ENCODE measurements around the gene KRT7.

KRT7 gene

GRCh38 chr12:52211716-52212585, 21.1 kb upstream of the KRT7 start:
- no peak for DNase-seq (ENCODE audit: low read depth)

GRCh38 chr12:52212701-52213563, 20.1 kb upstream of the KRT7 start:
- no peak for DNase-seq (ENCODE audit: low read depth)

DNA sequence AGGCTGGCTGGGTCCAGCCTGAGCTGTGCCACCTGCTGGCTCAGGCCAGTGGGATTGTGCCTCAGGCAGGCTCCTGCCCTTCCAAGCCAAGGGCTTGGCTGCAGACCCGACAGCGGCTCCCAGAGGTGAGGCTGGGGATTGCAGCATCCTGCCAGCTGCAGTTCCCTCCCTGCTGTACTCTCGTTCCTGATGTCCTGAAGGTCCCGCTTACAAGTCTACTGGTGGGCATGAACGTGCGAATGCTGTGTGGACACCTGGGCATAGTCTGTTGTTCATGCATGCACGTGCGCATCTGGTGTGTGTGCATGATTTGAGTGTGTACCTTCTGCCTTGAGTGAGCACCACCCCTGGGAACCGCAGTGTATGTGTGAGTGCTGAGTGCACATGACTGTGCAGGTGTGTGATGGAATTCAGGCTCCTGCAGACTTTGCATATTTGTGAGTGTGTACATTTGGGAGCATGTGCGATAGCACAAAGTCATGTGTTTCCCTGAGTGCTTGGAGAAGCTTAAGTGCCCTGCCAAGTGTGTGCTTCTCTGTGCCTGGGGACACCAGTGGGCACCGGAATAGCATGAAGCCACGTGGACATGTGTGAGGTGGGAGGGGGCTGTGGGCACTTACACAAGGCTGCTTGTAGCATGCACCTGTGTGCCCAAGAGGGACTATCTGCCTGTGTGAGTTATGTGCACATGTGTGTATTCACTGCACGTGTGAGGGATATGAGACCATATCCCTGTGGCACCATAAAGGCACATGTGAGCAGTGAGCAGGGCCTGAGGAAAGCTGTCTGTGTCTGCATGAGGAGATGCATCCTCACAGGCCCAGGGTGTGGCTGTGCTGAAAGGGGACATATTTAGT, 19.3 kb upstream of the KRT7 start:
- DNase-seq (ENCODE audit: low read depth): peak; percentile 62

- no peak for DNase-seq (ENCODE audit: low read depth)
These were observed 18.6 kb upstream of the KRT7 start for GRCh38 chr12:52214421-52214802.

DNA sequence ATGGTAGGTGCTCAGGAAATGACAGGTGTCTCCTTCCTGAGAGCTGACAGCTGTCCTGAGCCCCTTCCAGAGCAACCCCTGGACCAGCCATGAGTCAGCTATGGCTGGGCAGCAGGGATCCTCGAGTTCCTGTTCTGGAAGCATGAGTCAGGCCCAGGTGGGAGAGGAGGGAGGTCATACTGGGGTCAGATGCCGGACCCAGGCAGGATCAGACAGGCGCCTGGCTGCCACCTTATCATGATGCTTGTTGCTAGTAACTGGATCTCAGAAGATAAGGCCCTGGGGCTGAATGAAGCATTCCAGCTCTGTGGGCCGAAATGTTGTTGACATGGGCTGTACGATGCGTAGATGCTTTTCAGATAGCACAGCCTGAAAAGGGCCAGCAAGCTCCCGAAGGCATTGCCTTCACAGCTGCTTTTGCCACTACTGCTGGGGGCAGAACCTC, 17.4 kb upstream of the KRT7 start:
- DNase-seq (ENCODE audit: low read depth): no peak

DNA sequence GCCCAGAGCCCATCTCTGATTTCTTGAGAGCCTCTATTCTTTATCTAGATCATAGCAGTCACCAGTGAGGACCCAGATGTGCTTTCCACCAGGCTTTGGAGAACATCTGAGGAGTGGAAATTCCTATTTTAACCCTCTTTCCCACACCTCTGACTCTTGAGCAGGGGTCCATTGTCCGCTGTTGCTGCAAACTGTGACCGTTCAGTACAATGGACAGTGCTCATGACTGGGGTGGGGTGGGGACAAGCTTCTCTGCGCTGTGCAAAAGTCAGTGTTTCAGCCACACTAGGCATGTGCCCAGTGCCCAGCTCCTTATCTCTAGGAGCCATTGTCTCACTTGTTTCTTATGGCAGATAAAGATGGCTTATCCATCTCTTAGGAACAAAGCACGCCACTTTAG, 16.9 kb upstream of the KRT7 start:
- no peak for DNase-seq (ENCODE audit: low read depth)

GRCh38 chr12:52216807-52217206, 16.2 kb upstream of the KRT7 start:
- DNase-seq (ENCODE audit: low read depth): no peak

DNA sequence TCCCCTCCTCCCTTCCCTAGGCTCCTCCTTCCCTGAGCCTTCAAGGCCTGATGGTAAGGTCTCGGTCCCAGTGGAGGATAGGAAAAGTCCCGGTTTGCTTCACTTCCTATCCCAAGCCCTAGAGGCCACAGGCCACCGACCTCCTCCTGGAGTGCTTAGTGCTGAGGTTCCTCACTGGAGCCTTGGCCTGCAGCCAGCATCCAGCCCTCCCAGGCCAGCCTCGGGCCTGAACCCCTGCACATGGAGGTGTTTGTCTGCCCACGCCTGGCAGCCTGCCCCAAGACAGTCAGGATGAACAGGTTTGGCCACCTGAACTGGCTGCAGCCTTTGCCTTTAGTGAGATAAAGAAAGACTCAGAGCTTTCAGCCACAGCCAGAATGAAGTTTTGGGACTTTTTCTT, 15.8 kb upstream of the KRT7 start:
- no peak for DNase-seq (ENCODE audit: low read depth)

DNA sequence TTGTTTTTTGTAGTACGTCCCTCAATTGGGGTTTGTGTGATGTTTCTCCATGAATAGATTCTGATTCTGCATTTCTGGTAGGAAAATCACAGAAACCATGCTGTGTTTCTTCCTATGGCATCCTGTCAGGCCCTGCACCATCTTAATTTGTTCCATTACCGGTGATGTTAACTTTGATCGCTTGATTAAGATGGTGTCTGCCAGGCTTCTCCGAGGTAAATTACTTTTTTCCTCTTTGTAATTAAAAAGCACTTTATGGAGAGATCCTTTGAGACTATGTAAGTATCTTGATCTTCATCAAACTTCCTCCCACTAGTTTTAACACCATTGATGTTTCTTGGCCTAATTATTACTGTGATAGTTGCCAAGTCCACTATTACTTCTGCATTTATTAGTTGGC, 15.0 kb upstream of the KRT7 start:
- DNase-seq (ENCODE audit: low read depth): no peak

- no peak for DNase-seq (ENCODE audit: low read depth)
These were observed 12.6 kb upstream of the KRT7 start for GRCh38 chr12:52220477-52220876.

DNA sequence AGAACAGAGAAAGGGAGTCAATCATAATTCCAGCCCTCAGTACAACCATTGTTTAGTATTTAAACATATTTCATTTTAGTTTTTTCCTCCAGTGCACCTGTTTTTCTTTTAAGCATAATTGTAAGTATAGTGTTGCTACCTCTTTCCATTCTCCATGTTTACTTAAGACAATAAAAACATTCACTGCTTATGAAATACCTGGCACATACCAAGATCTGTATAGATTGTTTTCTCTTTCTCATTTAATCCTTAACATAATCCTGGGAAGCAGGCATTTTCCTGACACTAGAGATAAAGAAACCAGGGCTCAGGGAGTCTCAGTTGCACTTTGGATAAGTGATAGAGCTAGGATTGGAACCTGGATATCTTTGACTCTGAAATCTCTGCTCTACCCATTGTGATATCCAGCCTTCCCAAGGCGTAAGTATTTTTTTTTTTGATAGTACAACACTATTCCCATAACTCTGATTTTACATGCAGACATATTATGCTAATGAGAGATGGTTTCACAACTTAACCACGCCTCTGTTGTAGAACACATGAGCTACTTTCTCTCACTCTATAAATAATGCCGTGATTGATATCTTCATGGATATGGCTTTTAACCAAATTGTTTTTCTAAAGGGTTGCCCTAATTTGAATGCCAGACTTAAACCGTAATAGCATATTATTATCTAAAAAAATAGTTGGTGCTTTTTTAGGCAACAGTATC, 11.8 kb upstream of the KRT7 start:
- DNase-seq (ENCODE audit: low read depth): no peak

- peak; percentile 79 for DNase-seq (ENCODE audit: low read depth)
These were observed 11.1 kb upstream of the KRT7 start for GRCh38 chr12:52221912-52222457.

GRCh38 chr12:52222692-52223091, 10.4 kb upstream of the KRT7 start:
- no peak for DNase-seq (ENCODE audit: low read depth)

GRCh38 chr12:52223406-52224039, 9.5 kb upstream of the KRT7 start:
- no peak for DNase-seq (ENCODE audit: low read depth)

DNA sequence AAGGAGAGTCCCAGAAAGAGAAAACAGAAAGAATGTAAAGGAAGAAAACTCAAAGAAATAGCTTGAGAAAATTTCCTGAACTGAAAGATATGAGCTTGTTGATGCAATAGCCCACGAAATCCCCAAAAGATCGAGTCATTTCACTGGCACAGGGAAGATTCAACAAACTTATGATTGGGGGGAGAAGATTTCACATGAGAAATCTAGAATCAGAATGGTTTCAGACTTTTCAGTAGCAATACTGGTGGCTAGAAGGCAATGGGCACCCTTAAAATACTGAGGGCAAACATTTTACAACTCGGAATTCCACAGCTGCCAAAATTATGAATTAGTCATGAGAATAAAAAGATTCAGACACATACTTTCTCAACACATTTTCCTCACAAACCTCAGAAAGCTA, 8.9 kb upstream of the KRT7 start:
- no peak for DNase-seq (ENCODE audit: low read depth)

DNA sequence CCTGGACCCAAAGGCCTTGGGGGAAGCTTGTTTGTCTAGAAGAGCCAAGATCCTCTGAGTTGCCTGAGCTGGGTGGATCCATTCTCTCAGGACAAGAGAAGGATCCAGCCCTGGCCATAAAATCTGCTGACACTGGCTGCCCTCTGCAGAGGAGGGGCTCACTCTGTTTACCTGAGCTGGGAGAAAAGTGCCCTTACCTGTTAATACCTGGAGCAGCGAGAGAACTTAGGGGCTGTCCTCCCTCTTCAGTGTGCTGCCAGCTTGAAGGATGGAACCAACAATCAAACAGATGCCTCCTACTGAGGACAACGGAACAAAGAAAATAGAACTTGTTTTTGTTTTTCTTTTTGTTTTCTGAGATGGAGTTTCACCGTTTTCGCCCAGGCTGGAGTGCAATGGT, 7.3 kb upstream of the KRT7 start:
- no peak for DNase-seq (ENCODE audit: low read depth)

DNA sequence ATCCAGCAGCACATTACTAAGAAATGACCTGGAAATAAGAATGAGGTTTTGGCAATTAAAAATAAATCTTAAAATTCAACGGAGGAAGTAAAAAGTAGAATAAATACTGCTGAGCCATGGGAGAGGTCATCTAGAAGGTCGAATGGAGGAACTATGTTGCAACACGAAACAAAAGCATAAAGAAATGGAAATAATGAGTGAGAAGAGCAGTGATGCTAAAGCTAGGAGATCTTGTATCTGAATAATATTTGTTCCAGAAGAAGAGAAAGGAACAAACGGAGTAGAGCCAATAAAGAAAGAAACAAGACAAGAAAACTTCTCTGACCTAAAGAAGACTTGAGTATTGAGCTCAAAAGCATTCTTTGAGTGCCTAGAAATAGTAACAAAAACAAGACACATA, 6.6 kb upstream of the KRT7 start:
- no peak for DNase-seq (ENCODE audit: low read depth)

DNA sequence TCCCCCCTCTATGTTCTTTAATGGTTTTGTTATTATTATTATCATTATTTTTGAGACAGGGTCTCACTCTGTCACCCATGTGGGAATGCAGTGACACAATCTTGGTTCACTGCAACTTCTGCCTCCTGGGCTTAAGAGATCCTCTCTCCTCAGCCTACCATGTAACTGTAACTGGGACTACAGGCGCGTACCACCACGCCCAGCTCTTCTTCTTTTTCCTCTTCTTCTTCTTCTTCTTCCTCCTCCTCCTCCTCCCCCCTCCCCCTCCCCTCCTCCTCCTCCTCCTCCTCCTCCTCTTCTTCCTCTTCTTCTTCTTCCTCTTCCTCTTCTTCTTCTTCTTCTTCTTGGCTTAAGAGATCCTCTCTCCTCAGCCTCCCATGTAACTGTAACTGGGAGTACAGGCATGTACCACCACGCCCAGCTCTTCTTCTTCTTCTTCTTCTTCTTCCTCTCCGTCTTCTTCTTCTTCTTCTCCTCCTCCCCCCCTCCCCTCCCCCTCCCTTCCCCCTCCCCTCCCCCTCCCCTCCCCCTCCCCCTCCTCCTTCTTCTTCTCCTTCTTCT, 5.4 kb upstream of the KRT7 start:
- no peak for DNase-seq (ENCODE audit: low read depth)

DNA sequence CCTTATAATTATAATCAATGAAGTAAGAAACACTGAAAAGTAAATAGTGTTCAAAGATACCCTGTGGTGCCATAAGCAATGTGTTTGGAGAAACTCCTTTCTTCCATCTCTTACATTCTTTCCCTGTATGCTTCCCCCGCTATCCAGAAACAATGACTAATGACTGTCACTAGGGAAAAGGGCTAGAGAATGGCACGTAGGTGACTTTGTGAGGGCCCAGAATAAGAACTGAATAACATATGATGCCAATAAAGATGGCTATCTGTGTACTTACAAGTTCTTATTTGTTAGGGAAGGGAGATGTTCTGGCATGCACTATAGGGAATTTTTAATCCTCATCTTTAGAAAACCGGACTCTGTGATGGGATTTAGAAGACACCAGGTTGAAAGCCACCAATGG, 4.7 kb upstream of the KRT7 start:
- DNase-seq (ENCODE audit: low read depth): no peak

DNA sequence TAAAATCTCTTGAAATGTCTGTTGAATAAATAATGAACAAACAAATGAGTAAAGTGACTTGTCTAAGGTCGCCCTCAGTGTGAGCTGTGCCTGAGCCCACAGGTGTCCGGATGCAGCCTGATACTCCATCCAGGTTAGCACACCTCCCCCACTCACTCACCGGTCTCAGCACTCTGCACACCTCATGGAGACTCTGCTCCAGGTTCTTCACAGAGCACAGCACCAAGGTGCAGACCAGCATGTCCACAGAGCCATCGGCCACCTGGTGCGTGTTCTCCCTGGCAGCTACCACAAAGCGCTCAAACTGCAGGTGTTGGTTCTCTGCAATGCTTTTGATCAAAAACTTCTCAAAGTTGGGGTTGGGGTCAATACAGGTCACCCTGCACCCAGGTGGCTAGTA, 4.1 kb upstream of the KRT7 start:
- DNase-seq (ENCODE audit: low read depth): no peak

All from activated T-cell treated with anti-CD3 and anti-CD28 coated beads for 48 hours (primary cell).